NCI-H748 (cell line): ENCODE data around the gene GGACT.
"Not testable (repeated sequence)": the region's sequence is repeated elsewhere in the genome, so short reads cannot be mapped to it uniquely, and the experiment has no call there.

Experiments used
- DNase-seq: peaks from one replicate; lab custom pipeline; 2025; ENCODE audit not compliant: unreplicated experiment; lab: John Stamatoyannopoulos, UW

The GGACT gene

GRCh38 chr13:100532090-100532766 is 56.4 kb downstream of the GGACT start:
- no peak for DNase-seq

GRCh38 chr13:100530671-100531213 is 57.8 kb downstream of the GGACT start:
- DNase-seq = peak; percentile 62

GRCh38 chr13:100529666-100530377 is 58.8 kb downstream of the GGACT start:
- no peak for DNase-seq

- DNase-seq = no peak
Measured at GRCh38 chr13:100528820-100529219, 59.8 kb downstream of the GGACT start.

- DNase-seq = no peak
Measured at GRCh38 chr13:100528353-100528752, 60.2 kb downstream of the GGACT start.

- DNase-seq = no peak
Measured at GRCh38 chr13:100527644-100528043, 60.9 kb downstream of the GGACT start.

- DNase-seq = no peak
Measured at GRCh38 chr13:100526318-100527000, 62.1 kb downstream of the GGACT start.

GRCh38 chr13:100525453-100526317 is 62.9 kb downstream of the GGACT start:
- DNase-seq = no peak

GRCh38 chr13:100524688-100525087 is 63.9 kb downstream of the GGACT start:
- not testable (repeated sequence) for DNase-seq

- DNase-seq = no peak
Measured at GRCh38 chr13:100523981-100524386, 64.6 kb downstream of the GGACT start.

GRCh38 chr13:100523411-100523810 is 65.2 kb downstream of the GGACT start:
- no peak for DNase-seq

- DNase-seq = no peak
Measured at GRCh38 chr13:100522618-100523309, 65.8 kb downstream of the GGACT start.

- DNase-seq = peak; percentile 9
Measured at GRCh38 chr13:100521851-100522617, 66.6 kb downstream of the GGACT start.

GRCh38 chr13:100520936-100521850 is 67.4 kb downstream of the GGACT start:
- DNase-seq = peak; percentile 6

- DNase-seq = no peak
Measured at GRCh38 chr13:100519626-100520025, 69.0 kb downstream of the GGACT start.

- DNase-seq = no peak
Measured at GRCh38 chr13:100518394-100519062, 70.1 kb downstream of the GGACT start.

- DNase-seq = no peak
Measured at GRCh38 chr13:100517728-100518127, 70.9 kb downstream of the GGACT start.

GRCh38 chr13:100517135-100517534 is 71.5 kb downstream of the GGACT start:
- no peak for DNase-seq
